Naive thymus-derived CD4-positive, alpha-beta T cell (primary cell): ENCODE data around the gene GRIPAP1. TPM values are rescaled to one million over a fixed set of nuclear protein-coding genes. Genes with fewer than 3 reads are reported as not detected.
A peak's percentile ranks its signal among the peaks of the same experiment; 100 is the strongest.

ENCODE experiments used
- ATAC-seq: fragments of 150-1000 bp; cut with Tn5 transposase; 2 replicates; pipeline ENCODE4 v1.10.0; 2021; ENCODE audit warnings: mild to moderate bottlenecking, moderate library complexity
- CTCF ChIA-PET: fragments of 350-600 bp; sonication (Branson Sonifier 250); formaldehyde crosslinking; loops from one replicate; lab custom pipeline; 2021; ENCODE audit warnings: antibody characterized with exemption; lab: Charles Lee
- POLR2A ChIA-PET: fragments of 350-600 bp; sonication (Branson Sonifier 250); formaldehyde crosslinking; loops from one replicate; lab custom pipeline; 2021; ENCODE audit warnings: antibody characterized with exemption, inconsistent platforms; lab: Charles Lee
- DNase-seq, 9 donors: peaks; one replicate each; pipeline versions ENCODE4 v3.0.0 to v3.0.0-alpha.2; 2020 to 2022; ENCODE audit warnings: mixed read lengths in 1 of 9
- H3K27ac ChIP-seq: one replicate; pipeline ENCODE4 v1.7.0; 2013; ENCODE audit warnings: mild to moderate bottlenecking, low read depth, low read length, moderate library complexity
- H3K27me3 ChIP-seq, 2 donors: one replicate each; pipeline ENCODE4 v1.7.0; 2013; ENCODE audit warnings: low read length in 2 of 2, mild to moderate bottlenecking in 2 of 2, moderate library complexity in 2 of 2; ENCODE audit not compliant: control insufficient read depth in 2 of 2, insufficient read depth in 2 of 2
- H3K36me3 ChIP-seq, 3 experiments: 1 replicate in 2 of 3; 2 replicates in 1 of 3; pipeline ENCODE4 v1.7.0; 2013; ENCODE audit warnings: low read length in 3 of 3, mild to moderate bottlenecking in 3 of 3, moderate library complexity in 1 of 3; ENCODE audit not compliant: insufficient read depth in 3 of 3, control insufficient read depth in 2 of 3
- H3K4me1 ChIP-seq, 2 donors: one replicate each; pipeline ENCODE4 v1.7.0; 2013; ENCODE audit warnings: low read length in 2 of 2, mild to moderate bottlenecking in 2 of 2, moderate library complexity in 1 of 2; ENCODE audit not compliant: control insufficient read depth in 2 of 2, insufficient read depth in 2 of 2
- H3K4me3 ChIP-seq: 2 replicates; pipeline ENCODE4 v1.7.0; 2013; ENCODE audit warnings: mild to moderate bottlenecking, low read length
- H3K9me3 ChIP-seq, 3 experiments: 1 replicate in 2 of 3; 2 replicates in 1 of 3; pipeline ENCODE4 v1.7.0; 2013; ENCODE audit warnings: low read length in 3 of 3; ENCODE audit not compliant: control insufficient read depth in 2 of 3
- H3K27ac Mint-ChIP-seq, 9 donors: one replicate each; pipeline ENCODE4 v1.8.0; 2020 to 2022; ENCODE audit warnings: mixed read lengths in 9 of 9, mild to moderate bottlenecking in 8 of 9, moderate library complexity in 5 of 9, inconsistent platforms in 2 of 9
- H3K27me3 Mint-ChIP-seq, 5 donors: one replicate each; pipeline ENCODE4 v1.8.0; 2021 to 2022; ENCODE audit warnings: mixed read lengths in 5 of 5, mild to moderate bottlenecking in 1 of 5
- H3K36me3 Mint-ChIP-seq, 5 donors: one replicate each; pipeline ENCODE4 v1.8.0; 2020 to 2022; ENCODE audit warnings: mixed read lengths in 5 of 5, mild to moderate bottlenecking in 3 of 5, inconsistent platforms in 1 of 5
- H3K4me1 Mint-ChIP-seq, 7 donors: one replicate each; pipeline ENCODE4 v1.8.0; 2020 to 2022; ENCODE audit warnings: mixed read lengths in 7 of 7, mild to moderate bottlenecking in 3 of 7, inconsistent platforms in 1 of 7
- H3K4me3 Mint-ChIP-seq, 10 donors: one replicate each; pipeline ENCODE4 v1.8.0; 2020 to 2022; ENCODE audit warnings: mild to moderate bottlenecking in 10 of 10, mixed read lengths in 10 of 10, moderate library complexity in 6 of 10, inconsistent platforms in 2 of 10
- H3K9me3 Mint-ChIP-seq, 11 donors: one replicate each; pipeline ENCODE4 v1.8.0; 2020 to 2022; ENCODE audit warnings: mixed read lengths in 11 of 11, mild to moderate bottlenecking in 4 of 11, inconsistent platforms in 1 of 11, moderate library complexity in 1 of 11
- intact Hi-C, 2 donors: fragments of 100-400 bp; cut with micrococcal nuclease; formaldehyde crosslinking; loops; one replicate each; pipeline ENCODE4 v1.15.1; 2023
- polyA plus RNA-seq, 2 donors: library from polyadenylated mRNA; unstranded; fragments of 300-500 nt; fragmentation: Illumina TruSeq; gene quantifications; one replicate each; pipeline ENCODE4 v1.2.3, GENCODE V29; 2021
- total RNA-seq, 6 experiments: library from RNA in 5 of 6; stranded (reverse) in 5 of 6; gene quantifications; 1 replicate in 5 of 6; 2 replicates in 1 of 6; pipeline ENCODE4 v1.2.3 and lab custom pipeline; 2021 to 2026

The GRIPAP1 gene
- total and polyA plus RNA-seq, 7 experiments from 2014 or later = 13.6 to 108 (median 103) TPM

DNA sequence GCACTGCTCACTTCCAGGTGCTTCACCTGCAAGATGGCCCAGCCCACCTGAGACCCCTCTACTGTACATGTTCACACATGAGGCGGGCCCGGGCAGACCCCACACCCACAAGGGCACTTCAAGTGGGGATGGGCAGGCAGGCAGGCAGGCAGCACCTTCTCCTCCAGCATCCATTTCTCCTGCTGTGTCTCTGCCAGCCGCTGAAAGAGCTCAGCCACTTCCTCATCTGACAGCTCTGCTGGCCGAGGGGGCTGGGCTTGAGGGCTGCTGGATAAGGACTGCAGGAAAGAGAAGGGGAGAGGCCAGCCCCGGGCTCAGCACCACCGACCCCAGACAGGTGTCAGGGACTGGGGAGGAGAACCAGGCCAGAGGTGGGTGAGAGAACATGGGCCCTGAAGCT is 26.0 kb downstream of the GRIPAP1 start:
- peaks cover 0 to 8% of the 10 kb centered on the region in 2 donors for H3K4me1 ChIP-seq
- Mint-ChIP-seq H3K4me1 (peaks cover 6 to 17% (median 12%) of the 10 kb centered on the region in 7 donors), H3K9me3 (peaks cover 0 to 5% (median 0%) of the 10 kb centered on the region in 11 donors), H3K27ac (peak overlapping the region in 1 of 9 donors; percentile 38), H3K27me3 (no peaks in the 10 kb centered on the region), H3K4me3 (no peak overlapping the region), H3K36me3 (peaks cover 11 to 27% (median 22%) of the 10 kb centered on the region in 5 donors)
- POLR2A ChIA-PET = interaction anchor here (0.7 kb wide), 1 partner anchor 58 kb away, joined by 3 read pairs; no protein-coding TSS in a partner anchor
- no peak for ATAC-seq
- no peak for DNase-seq
- CTCF ChIA-PET = no interaction called here
- H3K27ac ChIP-seq = no peak overlapping the region
- intact Hi-C loops = loop anchor here in 1 of 2 donors (10.0 kb wide), 1 partner anchor 129 kb away; no protein-coding TSS in a partner anchor
- H3K4me3 ChIP-seq = no peak overlapping the region
- peaks cover 0 to 41% (median 0%) of the 10 kb centered on the region in 3 experiments for H3K36me3 ChIP-seq
- no peaks in the 10 kb centered on the region for H3K27me3 ChIP-seq
- no peaks in the 10 kb centered on the region for H3K9me3 ChIP-seq

DNA sequence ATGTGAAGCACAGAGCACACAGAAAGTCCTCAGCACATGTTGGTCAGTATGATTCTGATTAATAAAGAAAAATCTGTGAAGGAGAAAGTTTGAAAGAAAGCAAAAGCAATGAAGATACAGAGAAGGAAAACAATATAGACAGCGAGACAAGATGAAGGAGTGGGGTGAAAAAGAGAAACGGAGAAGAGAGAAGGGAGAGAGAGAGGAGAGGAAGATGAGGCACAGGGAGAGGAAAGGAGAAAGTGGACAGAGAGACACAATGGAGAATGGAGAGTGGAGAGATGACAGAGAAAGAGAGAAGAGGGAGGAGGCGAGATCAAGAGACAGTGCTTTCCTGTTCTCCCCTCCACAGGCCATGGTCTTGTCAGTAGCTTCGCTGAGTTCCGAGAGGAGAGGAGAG is 26.5 kb downstream of the GRIPAP1 start:
- Mint-ChIP-seq H3K4me3 (no peak overlapping the region), H3K9me3 (peaks cover 0 to 5% (median 0%) of the 10 kb centered on the region in 11 donors), H3K27ac (peak overlapping the region in 4 of 9 donors; percentile 17 to 74 (median 44)), H3K27me3 (no peaks in the 10 kb centered on the region), H3K36me3 (peaks cover 11 to 23% (median 19%) of the 10 kb centered on the region in 5 donors), H3K4me1 (peaks cover 6 to 17% (median 12%) of the 10 kb centered on the region in 7 donors)
- no peaks in the 10 kb centered on the region for H3K9me3 ChIP-seq
- no peaks in the 10 kb centered on the region for H3K27me3 ChIP-seq
- H3K27ac ChIP-seq = no peak overlapping the region
- ChIA-PET CTCF (no interaction called here), POLR2A (no interaction called here)
- ATAC-seq (no peak), DNase-seq (no peak)
- peaks cover 0 to 8% of the 10 kb centered on the region in 2 donors for H3K4me1 ChIP-seq
- intact Hi-C loops = loop anchor here in 1 of 2 donors (10.0 kb wide), 1 partner anchor 129 kb away; no protein-coding TSS in a partner anchor
- no peak overlapping the region for H3K4me3 ChIP-seq
- peaks cover 0 to 36% (median 0%) of the 10 kb centered on the region in 3 experiments for H3K36me3 ChIP-seq

DNA sequence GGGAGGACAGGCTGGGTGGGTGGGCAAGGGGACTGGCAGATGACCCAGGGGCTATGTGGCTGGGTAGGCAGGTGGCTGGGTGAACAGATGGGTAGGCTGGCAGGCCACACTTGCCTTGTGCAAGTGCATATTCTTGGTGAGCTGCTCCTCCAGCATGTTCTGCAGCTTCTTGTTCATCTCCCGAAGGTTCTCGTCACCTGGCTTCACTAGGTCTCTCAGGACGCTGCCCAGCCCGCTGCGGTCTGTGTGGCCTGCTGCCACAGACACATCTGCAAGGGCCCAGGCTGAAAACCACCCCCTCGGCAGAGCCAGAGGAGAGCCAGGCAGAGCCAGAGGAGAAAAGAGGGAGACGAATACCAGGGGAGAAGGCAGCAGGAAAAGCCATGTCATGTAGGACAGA is 27.0 kb downstream of the GRIPAP1 start:
- H3K27ac Mint-ChIP-seq = peak overlapping the region in 2 of 9 donors; percentile 17 to 45
- no peaks in the 10 kb centered on the region for H3K9me3 ChIP-seq
- H3K4me3 ChIP-seq = no peak overlapping the region
- H3K9me3 Mint-ChIP-seq = peaks cover 0 to 5% (median 0%) of the 10 kb centered on the region in 11 donors
- H3K4me1 ChIP-seq = peaks cover 0 to 8% of the 10 kb centered on the region in 2 donors
- no peaks in the 10 kb centered on the region for H3K27me3 ChIP-seq
- POLR2A ChIA-PET = no interaction called here
- CTCF ChIA-PET = no interaction called here
- no peak for ATAC-seq
- peak overlapping the region in 1 of 10 donors; percentile 9 for H3K4me3 Mint-ChIP-seq
- H3K36me3 Mint-ChIP-seq = peaks cover 10 to 21% (median 14%) of the 10 kb centered on the region in 5 donors
- DNase-seq = no peak
- peaks cover 6 to 17% (median 12%) of the 10 kb centered on the region in 7 donors for H3K4me1 Mint-ChIP-seq
- intact Hi-C loops = loop anchor here in 1 of 2 donors (10.0 kb wide), 1 partner anchor 130 kb away; no protein-coding TSS in a partner anchor
- no peaks in the 10 kb centered on the region for H3K27me3 Mint-ChIP-seq
- H3K36me3 ChIP-seq = peaks cover 0 to 36% (median 0%) of the 10 kb centered on the region in 3 experiments
- H3K27ac ChIP-seq = no peak overlapping the region

DNA sequence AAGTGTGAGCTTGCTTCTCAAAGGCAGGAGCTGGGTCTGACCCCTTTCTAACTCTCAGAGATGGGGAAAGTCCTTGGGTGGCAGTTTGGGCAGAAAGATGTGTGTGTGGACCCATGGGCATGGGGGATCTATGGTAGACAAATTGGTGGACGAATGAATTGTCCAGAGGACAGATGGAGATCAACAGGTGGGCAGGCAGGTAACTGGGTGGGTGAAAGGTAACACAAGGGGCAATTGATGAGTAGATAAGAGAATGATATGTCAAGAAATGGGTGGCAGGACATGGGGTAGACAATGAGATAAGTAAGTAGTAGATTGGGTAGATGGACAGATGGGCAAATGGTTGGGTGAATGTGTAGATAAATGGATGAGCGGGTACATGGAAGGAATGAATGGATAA is 27.5 kb downstream of the GRIPAP1 start:
- intact Hi-C loops = loop anchor here (5.0 to 10.0 kb wide), 2 partner anchors 128 to 130 kb away; no protein-coding TSS in a partner anchor
- Mint-ChIP-seq H3K4me1 (peaks cover 6 to 17% (median 12%) of the 10 kb centered on the region in 7 donors), H3K27ac (no peak overlapping the region), H3K4me3 (no peak overlapping the region), H3K36me3 (peaks cover 10 to 21% (median 14%) of the 10 kb centered on the region in 5 donors), H3K9me3 (peaks cover 0 to 5% (median 0%) of the 10 kb centered on the region in 11 donors), H3K27me3 (no peaks in the 10 kb centered on the region)
- no peak for DNase-seq
- H3K9me3 ChIP-seq = no peaks in the 10 kb centered on the region
- peaks cover 0 to 36% (median 0%) of the 10 kb centered on the region in 3 experiments for H3K36me3 ChIP-seq
- no peak overlapping the region for H3K4me3 ChIP-seq
- no peak overlapping the region for H3K27ac ChIP-seq
- H3K4me1 ChIP-seq = peaks cover 0 to 8% of the 10 kb centered on the region in 2 donors
- no peak for ATAC-seq
- ChIA-PET CTCF (no interaction called here), POLR2A (interaction anchor here (1.5 kb wide), 1 partner anchor 16 kb away, joined by 5 read pairs; the partner anchor contains the start of gene OTUD5)
- H3K27me3 ChIP-seq = no peaks in the 10 kb centered on the region

DNA sequence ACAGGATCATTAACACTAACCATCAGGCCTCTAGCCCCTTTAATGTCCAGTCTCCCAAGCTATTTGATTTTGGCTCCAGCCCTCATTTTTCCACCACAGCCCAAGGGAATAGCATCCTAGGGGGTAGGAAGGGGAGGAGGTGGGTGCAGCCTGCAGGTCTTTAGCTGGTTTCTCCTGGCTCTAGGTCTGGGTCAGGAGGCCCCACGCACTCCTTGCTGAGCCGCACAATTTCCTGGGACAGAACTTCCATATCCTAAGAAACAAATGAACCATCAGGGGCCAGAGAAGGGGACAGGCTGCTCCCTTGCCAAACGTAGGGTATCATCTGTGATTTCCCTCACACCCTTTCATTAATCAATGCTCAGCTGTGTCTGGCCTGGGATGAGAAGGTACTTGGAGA is 28.0 kb downstream of the GRIPAP1 start:
- Mint-ChIP-seq H3K27ac (no peak overlapping the region), H3K36me3 (peaks cover 10 to 21% (median 14%) of the 10 kb centered on the region in 5 donors), H3K4me3 (no peak overlapping the region), H3K27me3 (no peaks in the 10 kb centered on the region), H3K9me3 (peaks cover 0 to 5% (median 0%) of the 10 kb centered on the region in 11 donors), H3K4me1 (peaks cover 6 to 17% (median 12%) of the 10 kb centered on the region in 7 donors)
- intact Hi-C loops = loop anchor here (5.0 to 10.0 kb wide), 2 partner anchors 128 to 131 kb away; no protein-coding TSS in a partner anchor
- Histone ChIP-seq H3K36me3 (peaks cover 0 to 36% (median 0%) of the 10 kb centered on the region in 3 experiments), H3K4me1 (peaks cover 0 to 8% of the 10 kb centered on the region in 2 donors), H3K27me3 (no peaks in the 10 kb centered on the region), H3K27ac (no peak overlapping the region), H3K9me3 (no peaks in the 10 kb centered on the region), H3K4me3 (no peak overlapping the region)
- ChIA-PET POLR2A (interaction anchor here (0.7 to 1.5 kb wide), 2 partner anchors 11 to 16 kb away, joined by 3 to 5 read pairs; partner anchors contain the start of gene OTUD5), CTCF (no interaction called here)
- ATAC-seq = no peak
- DNase-seq = no peak

DNA sequence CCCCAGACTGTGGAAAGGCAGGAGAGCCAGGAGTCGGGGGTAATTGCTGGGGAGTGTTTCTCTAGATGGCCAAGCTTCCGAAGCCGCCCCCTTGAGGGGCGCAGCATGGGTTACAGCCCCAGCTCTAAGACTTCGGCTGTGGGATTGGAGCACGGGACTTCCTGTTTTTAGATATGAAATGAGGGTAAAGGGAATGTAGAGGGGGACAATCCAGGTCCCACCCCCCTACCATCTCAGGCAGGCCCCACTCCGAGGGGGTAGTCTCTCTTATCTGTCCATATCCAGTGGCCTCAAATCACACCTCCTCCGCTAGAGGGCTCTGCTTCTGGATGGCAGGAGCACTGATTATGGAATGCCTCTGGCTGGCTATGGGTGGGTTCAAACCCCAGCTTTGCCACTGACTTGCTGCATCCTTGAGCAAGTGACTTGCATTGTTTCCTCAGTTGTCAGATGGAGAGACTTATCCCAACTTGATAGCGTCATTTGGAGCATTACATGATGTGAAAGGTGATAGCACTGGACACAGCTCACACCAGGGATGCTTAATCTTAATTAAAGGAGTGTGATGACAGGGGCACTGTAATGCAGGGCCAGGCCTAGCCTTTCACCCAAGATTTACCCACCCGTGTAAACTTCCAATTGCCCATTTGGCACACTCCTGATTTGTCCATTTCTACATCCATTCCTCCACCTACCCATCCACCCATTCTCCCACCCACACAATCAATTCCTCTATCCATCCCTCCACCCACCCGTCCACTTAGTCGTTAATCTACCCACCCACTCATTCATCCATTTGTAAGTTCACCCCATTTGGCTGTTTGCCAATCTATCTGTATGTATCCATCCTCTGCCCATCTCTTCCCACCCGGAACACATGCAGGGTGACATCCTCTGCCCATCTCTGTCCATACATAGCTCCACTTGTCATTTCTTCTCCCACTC is 29.6 kb downstream of the GRIPAP1 start:
- Mint-ChIP-seq H3K27me3 (no peaks in the 10 kb centered on the region), H3K27ac (no peak overlapping the region), H3K4me1 (peaks cover 6 to 17% (median 12%) of the 10 kb centered on the region in 7 donors), H3K4me3 (peak overlapping the region in 9 of 10 donors; percentile 12 to 72 (median 57)), H3K9me3 (peaks cover 0 to 5% (median 0%) of the 10 kb centered on the region in 11 donors), H3K36me3 (peaks cover 5 to 16% (median 9%) of the 10 kb centered on the region in 5 donors)
- CTCF ChIA-PET = interaction anchor here (1.0 to 1.4 kb wide), 2 partner anchors 13 to 148 kb away, joined by 3 read pairs; no protein-coding TSS in a partner anchor
- H3K4me1 ChIP-seq = peaks cover 0 to 8% of the 10 kb centered on the region in 2 donors
- ATAC-seq (peak; percentile 74), DNase-seq (peak in 4 of 9 donors; percentile 17 to 28 (median 22))
- H3K27me3 ChIP-seq = no peaks in the 10 kb centered on the region
- intact Hi-C loops = loop anchor here (1.0 to 10.0 kb wide), 4 partner anchors 71 to 147 kb away; partner anchors contain the start of gene TFE3 (in 1 of the 2)
- H3K9me3 ChIP-seq = no peaks in the 10 kb centered on the region
- peak overlapping the region; percentile 30 for H3K4me3 ChIP-seq
- POLR2A ChIA-PET = interaction anchor here (0.7 to 1.6 kb wide), 7 partner anchors 11 to 138 kb away, joined by 3 to 14 read pairs (median 4); partner anchors contain the start of genes GRIPAP1 and OTUD5
- peaks cover 0 to 26% (median 0%) of the 10 kb centered on the region in 3 experiments for H3K36me3 ChIP-seq
- no peak overlapping the region for H3K27ac ChIP-seq
